Thymus (tissue), 11 donors: ENCODE measurements around the gene KIF26A. TPM values are rescaled to one million over a fixed set of nuclear protein-coding genes. Genes with fewer than 3 reads are reported as not detected.

Source experiments
- DNase-seq, 9 donors: peaks; one replicate each; pipeline ENCODE4 v3.0.0-alpha.2; 2013; ENCODE audit warnings: low spot score in 9 of 9, low read depth in 6 of 9, missing footprints in 1 of 9
- H3K27ac ChIP-seq, 2 donors: one replicate each; pipeline ENCODE4 v1.5.1; 2013; ENCODE audit warnings: control low read depth in 1 of 2, low read depth in 1 of 2, low read length in 1 of 2, mild to moderate bottlenecking in 1 of 2, moderate library complexity in 1 of 2
- H3K27me3 ChIP-seq, 2 donors: one replicate each; pipeline ENCODE4 v1.5.1; 2013; ENCODE audit warnings: low read length in 1 of 2; ENCODE audit not compliant: control insufficient read depth in 2 of 2, insufficient read depth in 1 of 2
- H3K36me3 ChIP-seq, 2 donors: one replicate each; pipeline ENCODE4 v1.5.1; 2013; ENCODE audit warnings: low read length in 1 of 2, mild to moderate bottlenecking in 1 of 2, moderate library complexity in 1 of 2; ENCODE audit not compliant: control insufficient read depth in 2 of 2, insufficient read depth in 2 of 2
- H3K4me1 ChIP-seq, 2 donors: one replicate each; pipeline ENCODE4 v1.5.1; 2013; ENCODE audit warnings: low read length in 2 of 2; ENCODE audit not compliant: control insufficient read depth in 2 of 2, insufficient read depth in 2 of 2
- H3K4me3 ChIP-seq, 2 donors: one replicate each; pipeline ENCODE4 v1.5.1; 2013; ENCODE audit warnings: low read length in 2 of 2, control low read depth in 1 of 2, mild to moderate bottlenecking in 1 of 2
- H3K9me3 ChIP-seq, 2 donors: one replicate each; pipeline ENCODE4 v1.5.1; 2013; ENCODE audit warnings: low read length in 1 of 2, mild to moderate bottlenecking in 1 of 2; ENCODE audit not compliant: control insufficient read depth in 2 of 2, insufficient read depth in 1 of 2
- WGBS: extraction: QIAGEN DNeasy Blood & Tissue Kit; methylation state at CpG from one replicate; pipeline ENCODE4 v1.1.7; 2013; 5-methylcytosine and 5-hydroxymethylcytosine counted together
- polyA plus RNA-seq: library from polyadenylated mRNA; stranded (reverse); fragments of 200-250 nt; gene quantifications from one replicate; pipeline ENCODE4 v1.2.3, GENCODE V29; 2013
- total RNA-seq: library from RNA; stranded (reverse); fragments of 120-200 nt; gene quantifications from one replicate; pipeline ENCODE4 v1.2.4, GENCODE V29; 2013
- donor health status: healthy.

The KIF26A gene
- total and polyA plus RNA-seq, 2 donors = 1.7 TPM

DNA sequence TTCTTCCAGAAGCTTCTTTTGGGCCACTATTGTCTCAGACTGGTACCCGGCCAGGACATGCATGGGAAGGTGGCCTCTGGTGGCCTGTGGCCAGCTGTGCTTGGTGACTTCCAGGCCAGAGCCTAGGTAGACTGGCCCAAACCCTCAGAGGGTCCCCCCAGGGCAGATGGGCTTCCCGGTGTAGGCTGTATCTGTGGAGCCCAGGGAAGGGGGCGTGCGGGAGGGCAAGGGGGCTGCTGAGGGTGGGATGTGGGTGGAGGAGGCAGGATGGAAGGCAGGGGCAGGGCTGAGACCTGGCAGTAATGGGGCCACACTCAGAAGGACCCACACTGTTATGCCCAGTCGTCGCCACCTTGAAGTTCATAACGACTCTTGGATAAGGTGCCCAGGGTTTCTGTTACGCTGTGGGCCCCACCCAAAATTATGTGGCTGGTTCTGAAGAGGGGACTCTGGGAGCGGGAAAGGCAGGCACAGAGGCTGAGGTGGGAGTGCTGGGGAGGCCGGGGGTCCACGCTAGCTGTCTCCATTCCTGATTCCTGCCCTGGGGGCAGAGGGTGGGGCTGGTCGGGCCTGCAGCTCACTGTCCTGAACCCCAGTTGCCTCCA, 52.1 kb downstream of the KIF26A start:
- Histone ChIP-seq H3K4me3 (no peak overlapping the region), H3K27ac (no peak overlapping the region), H3K36me3 (no peaks in the 10 kb centered on the region), H3K4me1 (no peaks in the 10 kb centered on the region), H3K9me3 (no peaks in the 10 kb centered on the region), H3K27me3 (no peaks in the 10 kb centered on the region)
- DNase-seq = no peak
- 92% methylated on average over 12 of the region's 12 CpGs for WGBS

- Histone ChIP-seq H3K4me1 (no peaks in the 10 kb centered on the region), H3K9me3 (no peaks in the 10 kb centered on the region), H3K27ac (no peak overlapping the region), H3K36me3 (no peaks in the 10 kb centered on the region), H3K27me3 (no peaks in the 10 kb centered on the region), H3K4me3 (no peak overlapping the region)
- WGBS = 85% methylated on average over 21 of the region's 21 CpGs
- DNase-seq = no peak
Observed at GRCh38 chr14:104191409-104191997, 53.1 kb downstream of the KIF26A start.

DNA sequence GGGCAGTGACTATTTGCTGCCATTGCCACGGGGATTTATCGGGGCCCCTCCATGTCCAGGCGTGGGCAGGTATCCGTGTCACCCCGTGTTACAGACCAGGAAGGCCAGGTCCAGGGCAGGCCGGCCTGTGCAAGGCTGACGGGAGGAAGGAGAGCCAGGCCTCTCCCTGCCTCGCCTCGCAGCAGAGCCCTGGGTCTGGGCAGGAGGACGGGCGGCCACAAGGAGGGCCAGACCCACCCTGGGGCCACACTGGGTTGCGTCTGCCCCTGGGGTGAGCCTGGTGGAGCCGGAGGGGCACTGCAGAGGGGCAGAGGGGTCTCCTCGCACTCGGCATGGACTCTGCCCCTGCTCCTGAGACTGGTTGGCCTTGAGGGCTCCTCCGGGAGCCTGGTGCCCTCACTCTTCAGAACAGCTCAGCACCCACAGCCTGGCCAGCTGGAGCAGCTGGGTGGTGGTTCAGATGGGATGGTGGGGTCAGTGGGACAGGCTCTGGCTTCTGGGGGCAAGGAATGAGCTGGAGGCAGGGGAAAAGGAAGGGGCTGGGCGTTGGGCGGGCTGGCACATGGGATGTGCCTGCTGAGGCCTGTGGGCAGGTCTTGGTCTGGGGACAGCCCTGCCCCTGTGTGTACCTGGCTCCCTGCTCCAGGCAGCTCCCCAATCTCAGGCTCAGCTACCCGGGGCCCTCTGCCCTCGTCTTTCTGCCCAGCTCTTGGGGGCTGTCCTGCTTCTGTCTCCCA, 53.9 kb downstream of the KIF26A start:
- WGBS = 91% methylated on average over 20 of the region's 20 CpGs
- Histone ChIP-seq H3K27ac (no peak overlapping the region), H3K27me3 (no peaks in the 10 kb centered on the region), H3K4me1 (no peaks in the 10 kb centered on the region), H3K36me3 (no peaks in the 10 kb centered on the region), H3K9me3 (no peaks in the 10 kb centered on the region), H3K4me3 (no peak overlapping the region)
- no peak for DNase-seq

- H3K4me1 ChIP-seq = no peaks in the 10 kb centered on the region
- DNase-seq = no peak
- WGBS = 96% methylated on average over 10 of the region's 10 CpGs
Observed at GRCh38 chr14:104192883-104193245, 54.5 kb downstream of the KIF26A start.

DNA sequence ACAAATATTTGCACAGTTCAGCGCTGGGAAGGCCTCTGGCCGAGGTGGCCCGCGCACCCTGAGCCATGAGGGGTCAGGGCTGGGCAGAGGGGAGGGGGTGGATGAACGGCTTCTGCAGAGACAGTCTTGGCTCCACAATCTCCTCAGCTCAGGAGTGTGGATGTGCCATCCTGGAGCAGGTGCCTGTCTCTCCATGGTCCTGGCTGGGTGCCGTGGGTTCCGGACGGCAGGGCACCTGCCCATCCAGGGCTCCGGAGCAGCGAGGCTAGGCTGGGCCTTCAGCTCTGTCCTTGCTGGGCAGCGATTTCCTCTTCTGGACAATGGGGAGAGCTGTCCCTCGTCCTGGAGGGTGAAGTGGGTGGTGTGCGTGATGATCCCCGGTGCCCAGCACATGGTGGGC, 55.6 kb downstream of the KIF26A start:
- no peak overlapping the region for H3K27ac ChIP-seq
- no peaks in the 10 kb centered on the region for H3K36me3 ChIP-seq
- H3K27me3 ChIP-seq = no peaks in the 10 kb centered on the region
- no peaks in the 10 kb centered on the region for H3K4me1 ChIP-seq
- H3K9me3 ChIP-seq = no peaks in the 10 kb centered on the region
- no peak for DNase-seq
- no peak overlapping the region for H3K4me3 ChIP-seq
- WGBS = 88% methylated on average over 14 of the region's 14 CpGs

More at GRCh38 chr14:104192883-104193245, 54.5 kb downstream of the KIF26A start:
- Histone ChIP-seq H3K4me3 (no peak overlapping the region), H3K27me3 (no peaks in the 10 kb centered on the region), H3K27ac (no peak overlapping the region), H3K36me3 (no peaks in the 10 kb centered on the region), H3K9me3 (no peaks in the 10 kb centered on the region)

DNA sequence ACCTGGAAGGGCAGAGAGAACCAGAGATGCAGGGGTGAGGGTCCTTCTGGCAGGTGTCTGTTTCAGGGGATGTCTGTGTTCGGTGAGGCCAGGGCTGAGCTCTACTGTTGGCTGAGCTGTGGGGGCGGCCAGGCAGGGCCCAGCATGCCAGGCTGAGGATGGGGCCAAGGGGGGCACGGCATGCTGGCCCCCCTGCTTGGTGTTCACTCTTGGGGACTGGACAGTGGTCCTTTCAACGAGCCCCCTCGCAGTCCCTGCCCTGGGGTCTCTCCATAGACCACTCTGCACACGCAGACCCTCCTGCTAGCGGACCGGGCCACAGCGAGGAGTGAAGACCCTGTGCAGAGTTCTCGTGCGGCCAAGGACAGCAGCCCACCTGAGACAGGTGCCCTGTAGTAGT, 56.3 kb downstream of the KIF26A start:
- H3K27ac ChIP-seq = no peak overlapping the region
- H3K4me3 ChIP-seq = no peak overlapping the region
- no peaks in the 10 kb centered on the region for H3K27me3 ChIP-seq
- H3K36me3 ChIP-seq = no peaks in the 10 kb centered on the region
- DNase-seq = no peak
- H3K9me3 ChIP-seq = no peaks in the 10 kb centered on the region
- no peaks in the 10 kb centered on the region for H3K4me1 ChIP-seq
- WGBS = 96% methylated on average over 11 of the region's 11 CpGs

- Histone ChIP-seq H3K4me1 (no peaks in the 10 kb centered on the region), H3K4me3 (no peak overlapping the region), H3K9me3 (no peaks in the 10 kb centered on the region), H3K36me3 (no peaks in the 10 kb centered on the region), H3K27ac (no peak overlapping the region), H3K27me3 (no peaks in the 10 kb centered on the region)
- 96% methylated on average over 16 of the region's 16 CpGs for WGBS
- DNase-seq = no peak
Observed at GRCh38 chr14:104195361-104195760, 57.0 kb downstream of the KIF26A start.

DNA sequence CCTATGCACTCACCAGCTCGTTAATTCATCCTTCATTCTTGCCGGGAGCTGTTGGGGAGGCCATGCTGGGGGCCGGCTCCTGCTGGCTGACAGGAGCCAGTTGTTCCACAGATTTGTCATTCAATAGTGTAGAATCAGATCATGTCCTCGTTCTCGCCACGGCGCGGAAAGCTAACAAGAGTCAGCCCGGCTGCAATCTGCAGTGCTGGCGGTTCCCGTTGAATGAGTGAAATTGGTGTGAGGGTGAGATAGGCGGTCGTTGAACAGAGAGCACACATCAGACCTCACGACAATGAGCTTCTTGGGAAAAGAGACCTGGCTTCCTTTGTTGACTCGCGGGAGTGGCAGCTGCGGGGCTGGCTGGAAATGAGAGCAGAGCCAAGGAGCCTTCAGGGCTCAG, 57.5 kb downstream of the KIF26A start:
- no peak overlapping the region for H3K27ac ChIP-seq
- DNase-seq = no peak
- H3K9me3 ChIP-seq = no peaks in the 10 kb centered on the region
- no peak overlapping the region for H3K4me3 ChIP-seq
- no peaks in the 10 kb centered on the region for H3K36me3 ChIP-seq
- WGBS = 67% methylated on average over 17 of the region's 17 CpGs
- H3K27me3 ChIP-seq = no peaks in the 10 kb centered on the region
- H3K4me1 ChIP-seq = no peaks in the 10 kb centered on the region

GRCh38 chr14:104196461-104197140, 58.2 kb downstream of the KIF26A start:
- Histone ChIP-seq H3K4me1 (no peaks in the 10 kb centered on the region), H3K27ac (no peak overlapping the region), H3K27me3 (no peaks in the 10 kb centered on the region), H3K36me3 (no peaks in the 10 kb centered on the region), H3K4me3 (no peak overlapping the region), H3K9me3 (no peaks in the 10 kb centered on the region)
- WGBS = 47% methylated on average over 14 of the region's 14 CpGs
- DNase-seq = no peak
